AG04450 (cell line): Measurements from ENCODE around the gene PLAAT4. TPM values are rescaled to one million over a fixed set of nuclear protein-coding genes. Genes with fewer than 3 reads are reported as not detected.
"Not testable (repeated sequence)": the region's sequence is repeated elsewhere in the genome, so short reads cannot be mapped to it uniquely, and the experiment has no call there.

Source experiments
- CTCF ChIA-PET: fragments of 300-600, 350-600 bp; formaldehyde crosslinking; extraction: SDS; loops from one replicate; lab custom pipeline; 2022; ENCODE audit warnings: antibody characterized with exemption, inconsistent platforms; lab: Charles Lee
- POLR2A ChIA-PET: fragments of 350-600 bp; formaldehyde crosslinking; extraction: SDS; loops from one replicate; lab custom pipeline; 2021; ENCODE audit warnings: antibody characterized with exemption, inconsistent platforms; lab: Yijun Ruan, JAX
- DNase-seq: peaks from one replicate; pipeline ENCODE4 v3.0.0-alpha.2; 2011; ENCODE audit warnings: low read depth, low spot score
- H3K27ac ChIP-seq: one replicate; pipeline ENCODE4 v1.5.1; 2012; ENCODE audit warnings: low read depth, low read length, control low read depth
- H3K27me3 ChIP-seq: one replicate; pipeline ENCODE4 v1.6.0; 2012; ENCODE audit warnings: low read length; ENCODE audit not compliant: control insufficient read depth, insufficient read depth
- H3K4me3 ChIP-seq: 2 replicates; pipeline ENCODE4 v1.5.1; 2011; ENCODE audit warnings: mild to moderate bottlenecking, low read depth, low read length, control low read depth
- H3K9me3 ChIP-seq: 2 replicates; pipeline ENCODE4 v1.5.1; 2012; ENCODE audit warnings: low read length; ENCODE audit not compliant: control insufficient read depth, insufficient read depth
- polyA plus RNA-seq: library from polyadenylated mRNA; depleted of rRNA; stranded (reverse); fragments of >200 nt; gene quantifications from 2 replicates; pipeline ENCODE4 v1.2.3, GENCODE V29; 2011
- TF ChIP-seq, protein P1 (sequence below): IDR thresholded peaks from 2 replicates; pipeline ENCODE4 v1.5.1; 2011; ENCODE audit warnings: low read depth, low read length, control low read depth, inconsistent platforms

PLAAT4 gene
- polyA plus RNA-seq, 1 experiment: 3.5 TPM

DNA sequence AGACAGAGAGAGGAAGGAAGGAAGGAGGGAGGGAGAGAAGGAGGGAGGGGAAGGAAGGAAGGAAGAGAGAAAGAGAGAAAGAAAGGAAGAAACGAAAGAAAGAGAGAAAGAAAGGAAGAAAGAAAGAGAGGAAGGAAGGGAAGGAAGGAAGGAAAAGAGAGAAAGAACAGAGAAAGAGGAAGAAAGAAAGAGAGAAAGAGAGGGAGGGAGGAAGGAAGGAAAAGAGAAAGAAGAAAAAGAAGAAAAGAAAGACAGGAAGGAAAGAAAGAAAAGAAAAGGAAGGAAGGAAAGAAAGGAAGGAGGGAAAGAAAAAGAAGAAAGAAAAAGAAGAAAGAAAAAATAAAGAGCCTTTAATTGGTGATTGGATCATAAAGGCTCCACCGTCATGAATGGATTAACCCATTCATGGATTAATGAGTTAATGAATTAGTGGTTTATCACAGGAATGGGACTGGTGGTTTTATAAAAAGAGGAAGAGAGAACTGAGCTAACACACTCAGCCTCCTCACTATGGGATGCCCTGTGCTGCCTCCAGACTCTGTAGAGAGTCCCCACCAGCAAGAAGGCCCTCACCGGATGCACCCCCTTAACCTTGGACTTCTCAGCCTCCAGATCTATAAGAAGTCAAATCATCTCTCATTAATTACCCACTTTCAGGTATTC, 35.5 kb downstream of the PLAAT4 start:
- DNase-seq: no peak
- no peak overlapping the region for H3K4me3 ChIP-seq
- ChIA-PET CTCF (no interaction called here), POLR2A (no interaction called here)
- H3K27ac ChIP-seq: no peak overlapping the region
- TF ChIP-seq, protein P1, sequence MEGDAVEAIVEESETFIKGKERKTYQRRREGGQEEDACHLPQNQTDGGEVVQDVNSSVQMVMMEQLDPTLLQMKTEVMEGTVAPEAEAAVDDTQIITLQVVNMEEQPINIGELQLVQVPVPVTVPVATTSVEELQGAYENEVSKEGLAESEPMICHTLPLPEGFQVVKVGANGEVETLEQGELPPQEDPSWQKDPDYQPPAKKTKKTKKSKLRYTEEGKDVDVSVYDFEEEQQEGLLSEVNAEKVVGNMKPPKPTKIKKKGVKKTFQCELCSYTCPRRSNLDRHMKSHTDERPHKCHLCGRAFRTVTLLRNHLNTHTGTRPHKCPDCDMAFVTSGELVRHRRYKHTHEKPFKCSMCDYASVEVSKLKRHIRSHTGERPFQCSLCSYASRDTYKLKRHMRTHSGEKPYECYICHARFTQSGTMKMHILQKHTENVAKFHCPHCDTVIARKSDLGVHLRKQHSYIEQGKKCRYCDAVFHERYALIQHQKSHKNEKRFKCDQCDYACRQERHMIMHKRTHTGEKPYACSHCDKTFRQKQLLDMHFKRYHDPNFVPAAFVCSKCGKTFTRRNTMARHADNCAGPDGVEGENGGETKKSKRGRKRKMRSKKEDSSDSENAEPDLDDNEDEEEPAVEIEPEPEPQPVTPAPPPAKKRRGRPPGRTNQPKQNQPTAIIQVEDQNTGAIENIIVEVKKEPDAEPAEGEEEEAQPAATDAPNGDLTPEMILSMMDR: no peak
- no peaks in the 10 kb centered on the region for H3K9me3 ChIP-seq
- no peaks in the 10 kb centered on the region for H3K27me3 ChIP-seq

DNA sequence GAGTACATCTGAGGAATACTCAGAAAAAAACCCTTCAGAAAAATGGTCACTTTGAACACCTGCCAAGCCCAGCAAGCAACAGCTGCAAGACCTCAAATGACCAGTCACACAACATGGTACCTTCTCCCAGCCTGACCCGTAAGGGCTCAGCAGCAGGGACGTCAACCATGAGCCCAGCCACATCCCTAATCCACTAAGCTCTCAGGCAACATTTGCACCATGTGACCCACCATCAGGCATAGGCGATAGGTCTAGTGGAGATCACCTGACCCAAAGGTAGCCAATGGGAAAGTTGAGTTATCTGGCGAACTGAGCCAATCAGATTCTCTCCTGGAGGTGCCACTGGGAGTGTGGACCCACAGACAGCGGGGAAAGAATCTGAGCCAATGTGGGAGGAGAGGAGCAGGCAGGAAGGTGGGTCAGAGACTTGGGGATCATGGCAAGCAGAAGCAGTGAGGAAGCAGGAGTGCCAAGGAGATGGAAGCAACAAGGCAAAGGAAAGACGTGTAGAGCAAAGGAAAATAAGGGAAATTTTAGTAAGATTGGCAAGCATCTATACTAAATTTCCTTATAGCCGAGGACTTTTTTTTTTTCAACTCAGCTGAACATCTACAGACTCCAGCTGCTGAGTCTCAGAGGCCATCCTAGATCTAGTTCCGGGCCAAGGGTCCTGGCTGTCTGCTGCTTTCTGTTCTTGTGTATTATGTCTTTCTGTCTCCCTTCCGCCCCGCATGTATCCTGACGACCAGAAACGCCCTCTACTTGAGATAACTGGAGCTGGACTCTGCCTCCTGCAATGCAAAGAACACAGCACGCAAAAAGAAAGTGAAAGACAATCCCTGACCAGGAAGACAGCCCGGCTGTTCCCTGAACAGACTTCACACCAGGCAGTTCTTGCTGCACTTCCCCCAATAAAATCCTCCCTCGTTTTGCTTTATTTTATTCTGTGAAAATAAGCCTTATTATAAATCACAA, 37.6 kb downstream of the PLAAT4 start:
- Histone ChIP-seq H3K4me3 (peak overlapping the region; percentile 42), H3K9me3 (no peaks in the 10 kb centered on the region), H3K27me3 (no peaks in the 10 kb centered on the region), H3K27ac (peak overlapping the region; percentile 66)
- CTCF ChIA-PET: interaction anchor here (0.9 to 1.9 kb wide), 4 partner anchors 9 to 95 kb away, joined by 3 to 5 read pairs (median 4); no protein-coding TSS in a partner anchor
- POLR2A ChIA-PET: interaction anchor here (0.7 kb wide), 1 partner anchor 54 kb away, joined by 4 read pairs; no protein-coding TSS in a partner anchor
- DNase-seq: peak; percentile 72
- TF ChIP-seq, protein P1: peak; percentile 44

DNA sequence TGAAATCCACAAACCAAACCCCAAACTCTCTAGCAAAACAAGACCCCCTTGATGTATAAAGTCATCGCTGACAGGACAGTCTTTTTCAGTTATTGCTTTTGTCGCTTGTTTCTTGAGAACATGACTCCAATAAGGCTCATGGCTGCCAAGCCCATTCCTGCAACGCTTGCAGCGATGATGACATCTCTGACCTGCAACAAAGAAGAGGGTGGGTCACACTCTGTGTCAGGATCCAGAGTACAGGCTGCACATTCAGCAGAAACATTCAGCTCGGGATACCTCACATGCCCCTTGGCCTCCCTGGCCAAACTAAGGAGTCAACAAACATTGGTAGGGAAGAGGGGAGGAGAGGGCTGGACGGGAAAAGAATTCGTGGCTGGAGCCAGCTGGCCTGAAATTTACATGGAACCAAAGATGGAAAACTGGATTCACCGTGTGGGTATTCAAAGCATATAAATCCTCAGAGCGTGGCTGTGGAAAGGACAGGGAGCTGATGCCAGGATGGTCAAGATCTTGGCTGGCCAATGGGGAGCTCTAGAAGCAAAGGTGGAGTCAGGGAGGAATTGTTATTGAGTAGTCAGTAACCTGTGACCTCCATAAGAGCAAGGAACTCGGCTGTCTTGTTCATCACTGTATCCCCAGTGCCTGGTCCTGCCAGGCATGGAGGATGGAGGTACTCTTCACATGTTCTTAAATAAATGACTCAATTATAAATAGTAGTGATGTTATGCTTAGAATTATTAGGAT, 38.4 kb downstream of the PLAAT4 start:
- TF ChIP-seq, protein P1: no peak
- no peaks in the 10 kb centered on the region for H3K9me3 ChIP-seq
- H3K27ac ChIP-seq: peak overlapping the region; percentile 66
- H3K4me3 ChIP-seq: peak overlapping the region; percentile 42
- DNase-seq: no peak
- H3K27me3 ChIP-seq: no peaks in the 10 kb centered on the region
- ChIA-PET CTCF (interaction anchor here (0.5 to 1.9 kb wide), 4 partner anchors 9 to 57 kb away, joined by 3 to 5 read pairs (median 4); no protein-coding TSS in a partner anchor), POLR2A (interaction anchor here (0.7 kb wide), 1 partner anchor 53 kb away, joined by 4 read pairs; no protein-coding TSS in a partner anchor)

DNA sequence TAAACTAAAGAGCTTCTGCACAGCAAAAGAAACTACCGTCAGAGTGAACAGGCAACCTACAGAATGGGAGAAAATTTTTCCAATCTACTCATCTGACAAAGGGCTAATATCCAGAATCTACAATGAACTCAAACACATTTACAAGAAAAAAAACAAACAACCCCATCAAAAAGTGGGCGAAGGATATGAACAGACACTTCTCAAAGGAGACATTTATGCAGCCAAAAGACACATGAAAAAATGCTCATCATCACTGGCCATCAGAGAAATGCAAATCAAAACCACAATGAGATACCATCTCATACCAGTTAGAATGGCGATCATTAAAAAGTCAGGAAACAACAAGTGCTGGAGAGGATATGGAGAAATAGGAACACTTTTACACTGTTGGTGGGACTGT, 42.3 kb downstream of the PLAAT4 start:
- CTCF ChIA-PET: not testable (repeated sequence)

DNA sequence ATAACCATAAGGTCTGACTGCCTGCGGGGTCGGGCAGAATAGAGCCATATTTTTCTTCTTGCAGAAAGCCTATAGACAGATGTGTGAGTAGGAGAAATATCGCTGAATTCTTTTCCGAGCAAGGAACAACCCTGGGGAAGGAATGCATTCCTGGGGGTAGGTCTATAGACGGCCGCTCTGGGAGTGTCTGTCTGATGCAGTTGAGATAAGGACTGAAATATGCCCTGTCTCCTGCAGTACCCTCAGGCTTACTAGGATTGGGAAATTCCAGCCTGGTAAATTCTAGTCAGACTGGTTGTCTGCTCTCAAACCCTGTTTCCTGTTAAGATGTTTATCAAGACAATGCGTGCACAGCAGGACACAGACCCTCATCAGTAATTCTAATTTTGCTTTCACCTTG, 44.6 kb downstream of the PLAAT4 start:
- H3K4me3 ChIP-seq, POLR2A ChIA-PET, H3K27me3 ChIP-seq, H3K9me3 ChIP-seq, DNase-seq, CTCF ChIA-PET, H3K27ac ChIP-seq: not testable (repeated sequence)

More for the DNA sequence above, 42.3 kb downstream of the PLAAT4 start:
- POLR2A ChIA-PET, H3K27me3 ChIP-seq, H3K4me3 ChIP-seq, H3K27ac ChIP-seq, H3K9me3 ChIP-seq, DNase-seq: not testable (repeated sequence)
